Trophoblast cell (in vitro differentiated cells and primary cell): Measurements from ENCODE around the gene AEBP1.
"Not testable (repeated sequence)": the region's sequence is repeated elsewhere in the genome, so short reads cannot be mapped to it uniquely, and the experiment has no call there.

ENCODE experiments used
- DNase-seq, 2 donors: peaks; one replicate each; pipeline ENCODE4 v3.0.0-alpha.2; 2016
- H2AFZ ChIP-seq: 2 replicates; pipeline ENCODE4 v1.6.1; 2013; ENCODE audit warnings: low read length, moderate library complexity, mild to moderate bottlenecking; ENCODE audit not compliant: insufficient read depth, poor library complexity
- H2AK5ac ChIP-seq: 2 replicates; pipeline ENCODE4 v1.6.1; 2013; ENCODE audit warnings: mild to moderate bottlenecking, low read length
- H2BK120ac ChIP-seq: 2 replicates; pipeline ENCODE4 v1.6.1; 2013; ENCODE audit warnings: low read length, mild to moderate bottlenecking, moderate library complexity; ENCODE audit not compliant: insufficient read depth, poor library complexity
- H2BK12ac ChIP-seq: 2 replicates; pipeline ENCODE4 v1.6.1; 2013; ENCODE audit warnings: mild to moderate bottlenecking, low read length, moderate library complexity
- H2BK5ac ChIP-seq: 2 replicates; pipeline ENCODE4 v1.6.1; 2013; ENCODE audit warnings: low read length, low read depth, moderate library complexity, mild to moderate bottlenecking; ENCODE audit not compliant: poor library complexity
- H3K14ac ChIP-seq: 2 replicates; pipeline ENCODE4 v1.6.1; 2013; ENCODE audit warnings: mild to moderate bottlenecking, low read length
- H3K18ac ChIP-seq: 2 replicates; pipeline ENCODE4 v1.6.1; 2013; ENCODE audit warnings: mild to moderate bottlenecking, low read length
- H3K23ac ChIP-seq: 2 replicates; pipeline ENCODE4 v1.6.1; 2013; ENCODE audit warnings: low read length
- H3K27ac ChIP-seq: 2 replicates; pipeline ENCODE4 v1.5.1; 2013; ENCODE audit warnings: low read depth, mild to moderate bottlenecking, inconsistent platforms, low read length, moderate library complexity
- H3K27me3 ChIP-seq: 2 replicates; pipeline ENCODE4 v1.6.1; 2013; ENCODE audit warnings: inconsistent platforms, mild to moderate bottlenecking, low read length, moderate library complexity; ENCODE audit not compliant: insufficient read depth
- H3K36me3 ChIP-seq, 2 experiments: 1 replicate in 1 of 2; 2 replicates in 1 of 2; pipeline ENCODE4 v1.6.1; 2013; ENCODE audit warnings: low read length in 2 of 2, mild to moderate bottlenecking in 2 of 2, moderate library complexity in 1 of 2; ENCODE audit not compliant: insufficient read depth in 2 of 2, control insufficient read depth in 1 of 2
- H3K4ac ChIP-seq: 2 replicates; pipeline ENCODE4 v1.6.1; 2013; ENCODE audit warnings: low read depth, mild to moderate bottlenecking, low read length, moderate library complexity
- H3K4me1 ChIP-seq, 2 experiments: 1 replicate in 1 of 2; 2 replicates in 1 of 2; pipeline ENCODE4 v1.6.1; 2013; ENCODE audit warnings: low read length in 2 of 2, mild to moderate bottlenecking in 2 of 2, moderate library complexity in 1 of 2; ENCODE audit not compliant: insufficient read depth in 2 of 2, control insufficient read depth in 1 of 2
- H3K4me2 ChIP-seq: 2 replicates; pipeline ENCODE4 v1.6.1; 2013; ENCODE audit warnings: inconsistent platforms, mild to moderate bottlenecking, low read length, moderate library complexity
- H3K4me3 ChIP-seq: 2 replicates; pipeline ENCODE4 v1.5.1; 2013; ENCODE audit warnings: mild to moderate bottlenecking, low read depth, low read length, inconsistent platforms
- H3K79me1 ChIP-seq: one replicate; pipeline ENCODE4 v1.6.1; 2013; ENCODE audit warnings: low read length
- H3K79me2 ChIP-seq: 2 replicates; pipeline ENCODE4 v1.6.1; 2013; ENCODE audit warnings: low read length, mild to moderate bottlenecking; ENCODE audit not compliant: control insufficient read depth, insufficient read depth, poor library complexity
- H3K9ac ChIP-seq: 2 replicates; pipeline ENCODE4 v1.6.1; 2013; ENCODE audit warnings: mild to moderate bottlenecking, low read length
- H3K9me3 ChIP-seq: 2 replicates; pipeline ENCODE4 v1.6.1; 2013; ENCODE audit warnings: low read depth, mild to moderate bottlenecking, control low read depth, inconsistent platforms, low read length; ENCODE audit not compliant: insufficient read depth
- H4K12ac ChIP-seq: 2 replicates; pipeline ENCODE4 v1.6.1; 2013; ENCODE audit warnings: low read depth, mild to moderate bottlenecking, low read length, moderate library complexity
- H4K8ac ChIP-seq: 2 replicates; pipeline ENCODE4 v1.6.1; 2013; ENCODE audit warnings: low read depth, mild to moderate bottlenecking, low read length, moderate library complexity
- H4K91ac ChIP-seq: one replicate; pipeline ENCODE4 v1.6.1; 2013; ENCODE audit warnings: low read depth, mild to moderate bottlenecking, low read length, moderate library complexity
- WGBS: extraction: QIAGEN DNeasy Blood & Tissue Kit; methylation state at CpG from one replicate; pipeline ENCODE4 v1.1.7; 2013; ENCODE audit warnings: missing lambda C conversion rate; ENCODE audit not compliant: insufficient read length, insufficient coverage; ENCODE audit errors: extremely low coverage; 5-methylcytosine and 5-hydroxymethylcytosine counted together

AEBP1 gene

GRCh38 chr7:44124822-44125202, 20.7 kb downstream of the AEBP1 start:
- no peak overlapping the region for H2BK120ac ChIP-seq
- no peak overlapping the region for H4K8ac ChIP-seq
- H2BK12ac ChIP-seq = no peak overlapping the region
- no peak for DNase-seq
- H4K12ac ChIP-seq = no peak overlapping the region
- peaks cover 8 to 14% of the 10 kb centered on the region in 2 experiments for H3K36me3 ChIP-seq
- H3K9me3 ChIP-seq = peaks cover 4% of the 10 kb centered on the region
- no peak overlapping the region for H2AFZ ChIP-seq
- no peaks in the 10 kb centered on the region for H3K27me3 ChIP-seq
- no peak overlapping the region for H3K27ac ChIP-seq
- H3K23ac ChIP-seq = no peak overlapping the region
- H2BK5ac ChIP-seq = no peak overlapping the region
- no peak overlapping the region for H3K4me3 ChIP-seq
- peaks cover 6% of the 10 kb centered on the region for H3K79me1 ChIP-seq
- H3K18ac ChIP-seq = no peak overlapping the region
- H3K14ac ChIP-seq = no peak overlapping the region
- H4K91ac ChIP-seq = no peak overlapping the region
- peaks cover 0 to 2% of the 10 kb centered on the region in 2 experiments for H3K4me1 ChIP-seq
- H3K79me2 ChIP-seq = no peaks in the 10 kb centered on the region
- WGBS = no CpG with 5 or more reads among the region's 6 CpGs
- H2AK5ac ChIP-seq = no peak overlapping the region
- H3K9ac ChIP-seq = no peak overlapping the region
- H3K4ac ChIP-seq = no peak overlapping the region
- no peak overlapping the region for H3K4me2 ChIP-seq

- not testable (repeated sequence) for H3K4me3 ChIP-seq
These were observed 22.4 kb downstream of the AEBP1 start for GRCh38 chr7:44126574-44126973.

DNA sequence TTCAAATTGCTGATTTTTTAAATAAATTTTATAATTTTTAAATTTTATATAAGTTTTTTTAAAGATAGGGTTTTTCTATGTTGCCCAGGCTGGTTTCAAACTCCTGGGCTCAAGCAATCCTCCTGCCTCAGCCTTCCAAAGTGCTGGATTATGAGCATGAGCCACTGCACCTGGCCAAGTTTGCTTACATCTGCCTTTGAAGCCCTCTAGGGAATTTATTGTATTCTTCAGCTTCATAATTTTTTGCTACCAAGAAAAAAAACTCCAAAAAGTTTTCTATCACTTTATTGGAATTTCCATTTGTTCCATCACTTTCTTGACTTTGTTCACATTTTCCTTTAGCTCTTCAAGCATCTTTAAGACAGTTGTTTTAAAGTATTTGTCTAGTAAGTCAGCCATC, 23.0 kb downstream of the AEBP1 start:
- DNase-seq = no peak
- Histone ChIP-seq H3K36me3 (no peaks in the 10 kb centered on the region), H2BK120ac (no peak overlapping the region), H2AFZ (no peak overlapping the region), H4K12ac (no peak overlapping the region), H3K18ac (no peak overlapping the region), H3K4me1 (peaks cover 13% of the 10 kb centered on the region in 2 experiments), H4K8ac (no peak overlapping the region), H2AK5ac (no peak overlapping the region), H3K4ac (no peak overlapping the region), H3K14ac (no peak overlapping the region), H3K4me3 (no peak overlapping the region), H2BK5ac (no peak overlapping the region), H3K79me2 (no peaks in the 10 kb centered on the region), H3K27ac (no peak overlapping the region), H3K9me3 (peaks cover 4% of the 10 kb centered on the region), H3K23ac (no peak overlapping the region), H3K27me3 (no peaks in the 10 kb centered on the region), H2BK12ac (no peak overlapping the region), H3K79me1 (peaks cover 12% of the 10 kb centered on the region), H3K9ac (no peak overlapping the region), H3K4me2 (no peak overlapping the region), H4K91ac (no peak overlapping the region)

More at GRCh38 chr7:44126574-44126973, 22.4 kb downstream of the AEBP1 start:
- not testable (repeated sequence) for H3K79me2 ChIP-seq, H3K9ac ChIP-seq, H3K14ac ChIP-seq, H3K36me3 ChIP-seq, H2BK120ac ChIP-seq, H3K27ac ChIP-seq, H2AFZ ChIP-seq, H3K4me2 ChIP-seq, H3K9me3 ChIP-seq, H4K12ac ChIP-seq, DNase-seq, H3K23ac ChIP-seq, H2BK5ac ChIP-seq, H3K4me1 ChIP-seq, H3K79me1 ChIP-seq, H2AK5ac ChIP-seq, H3K4ac ChIP-seq, H3K27me3 ChIP-seq, H4K91ac ChIP-seq, H2BK12ac ChIP-seq, H3K18ac ChIP-seq, H4K8ac ChIP-seq
- WGBS = no CpG with 5 or more reads among the region's 4 CpGs

DNA sequence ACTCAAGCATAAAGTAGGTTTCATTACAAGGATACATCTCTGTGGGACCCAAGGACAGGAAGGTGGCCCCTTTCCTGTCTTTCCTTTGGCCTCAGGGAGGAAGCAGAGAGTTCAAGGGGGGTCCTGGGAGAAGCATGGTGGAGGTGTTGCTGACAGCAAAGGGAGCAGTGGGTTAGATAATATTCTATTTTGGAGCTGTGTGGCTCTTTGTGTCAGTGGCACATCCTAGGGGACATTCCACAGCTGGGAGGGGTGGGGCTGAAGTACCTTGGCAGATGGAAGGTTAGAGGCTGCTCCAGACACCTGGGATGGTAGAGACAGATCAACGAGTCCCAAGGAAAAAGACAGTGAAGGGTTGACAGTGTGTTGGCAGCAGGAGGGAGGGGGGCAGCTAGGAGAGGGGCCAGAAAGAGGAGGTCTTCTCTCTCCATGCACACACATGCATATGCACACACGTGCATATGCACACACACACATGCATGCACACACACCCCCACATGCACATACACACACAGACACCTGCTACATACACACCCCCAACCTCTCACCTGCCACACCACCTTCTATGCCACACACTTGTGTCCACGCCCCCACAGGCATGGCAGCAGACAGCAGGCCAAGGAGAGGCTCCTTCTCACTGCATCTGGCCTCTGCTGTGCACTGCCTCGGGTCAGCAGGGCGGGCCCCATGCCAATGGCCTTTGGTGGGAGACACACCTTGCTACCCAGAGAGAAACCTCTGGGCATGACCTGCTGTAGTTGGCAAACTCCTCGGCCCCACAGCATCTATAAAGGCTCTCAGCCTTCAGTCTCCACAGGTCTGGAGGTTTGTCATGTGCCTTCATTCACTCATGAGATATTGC, 24.8 kb downstream of the AEBP1 start:
- Histone ChIP-seq H3K9ac (no peak overlapping the region), H3K27ac (no peak overlapping the region), H3K79me2 (no peaks in the 10 kb centered on the region), H3K23ac (no peak overlapping the region), H3K18ac (no peak overlapping the region), H3K4ac (no peak overlapping the region), H2BK120ac (no peak overlapping the region), H3K79me1 (peaks cover 10% of the 10 kb centered on the region), H4K12ac (no peak overlapping the region), H2BK12ac (no peak overlapping the region), H3K36me3 (no peaks in the 10 kb centered on the region), H2BK5ac (no peak overlapping the region), H3K4me1 (peaks cover 17% of the 10 kb centered on the region in 2 experiments), H2AFZ (no peak overlapping the region), H3K14ac (no peak overlapping the region), H3K4me2 (no peak overlapping the region), H4K91ac (no peak overlapping the region), H3K9me3 (peaks cover 4% of the 10 kb centered on the region), H2AK5ac (no peak overlapping the region), H3K27me3 (no peaks in the 10 kb centered on the region), H3K4me3 (no peak overlapping the region), H4K8ac (no peak overlapping the region)
- no CpG with 5 or more reads among the region's 6 CpGs for WGBS
- no peak for DNase-seq
